Subcutaneous adipose tissue (tissue), 4 donors: ENCODE data around the gene FKBP1A. TPM values are rescaled to one million over a fixed set of nuclear protein-coding genes. Genes with fewer than 3 reads are reported as not detected.

Experiments used
- CTCF ChIP-seq: fragments of 450-650 bp; IDR thresholded peaks from one replicate; pipeline ENCODE4 v1.5.1; 2016; ENCODE audit warnings: low read depth, mild to moderate bottlenecking, control low read depth, antibody characterized with exemption, moderate library complexity
- total RNA-seq, 4 donors: library from RNA; depleted of rRNA; stranded (reverse); fragments of >200 nt; gene quantifications; one replicate each; pipeline ENCODE4 v1.1.0, GENCODE V29; 2016

The FKBP1A gene
- total RNA-seq, 4 donors from 2014 or later: 131 to 257 (median 165) TPM

DNA sequence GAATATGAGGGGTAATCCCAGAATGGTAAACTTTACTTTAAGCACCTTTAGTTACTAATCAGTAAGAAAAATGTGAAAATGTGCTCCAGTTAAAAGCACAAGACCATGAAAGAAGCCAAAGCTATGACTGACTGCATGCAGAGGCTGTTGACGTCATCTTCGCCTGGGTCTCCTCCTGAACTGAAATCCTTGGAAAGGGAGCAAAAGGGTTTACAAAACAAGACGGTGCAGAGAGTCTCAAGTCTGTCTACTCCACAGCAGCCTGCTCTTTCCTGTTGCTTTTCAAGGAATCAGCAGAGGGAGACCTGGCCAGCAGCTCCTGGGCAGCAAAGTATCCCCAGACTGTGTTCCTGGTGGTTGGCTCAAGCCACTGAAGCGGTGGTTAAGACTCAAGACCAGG is 10.2 kb downstream of the FKBP1A start:
- no peak for TF ChIP-seq CTCF

DNA sequence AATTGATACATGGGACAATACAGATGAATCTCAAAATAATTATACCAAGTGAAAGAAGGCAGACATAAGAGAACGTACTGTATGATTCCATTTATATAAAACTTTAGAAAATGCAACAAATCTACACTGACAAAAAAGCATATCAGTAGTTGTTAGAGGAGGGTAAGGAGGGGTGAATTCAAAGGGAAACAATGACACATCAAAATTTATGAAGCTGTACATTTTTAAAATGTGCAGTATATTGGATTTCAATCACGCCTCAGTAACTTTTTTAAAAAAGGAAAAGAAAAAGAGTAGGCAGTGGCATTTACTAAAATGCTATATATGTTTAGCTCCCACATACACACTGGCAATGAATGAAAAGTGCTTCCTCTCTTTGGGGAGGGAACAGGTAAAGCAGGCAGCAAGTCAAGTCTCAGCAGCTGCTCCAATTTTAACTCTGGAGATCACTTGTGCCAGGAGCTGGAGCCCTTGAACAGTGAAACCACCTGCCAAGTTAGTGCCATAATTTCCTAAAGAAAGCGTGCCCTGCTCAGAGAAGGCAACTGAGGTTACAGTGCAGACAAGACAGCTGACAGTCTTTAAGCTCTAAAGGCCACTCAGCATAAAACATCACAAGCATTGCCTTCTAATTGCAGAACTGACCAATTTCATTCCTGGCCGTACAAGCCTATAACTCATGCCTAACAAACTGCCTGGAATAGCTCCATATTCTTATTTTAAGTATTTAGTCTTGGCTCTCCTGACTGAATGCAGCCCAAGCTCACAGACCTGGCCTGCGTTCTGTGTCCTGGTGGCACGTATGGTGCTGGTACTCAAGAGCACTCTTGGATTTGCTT is 10.9 kb downstream of the FKBP1A start:
- no peak for TF ChIP-seq CTCF

DNA sequence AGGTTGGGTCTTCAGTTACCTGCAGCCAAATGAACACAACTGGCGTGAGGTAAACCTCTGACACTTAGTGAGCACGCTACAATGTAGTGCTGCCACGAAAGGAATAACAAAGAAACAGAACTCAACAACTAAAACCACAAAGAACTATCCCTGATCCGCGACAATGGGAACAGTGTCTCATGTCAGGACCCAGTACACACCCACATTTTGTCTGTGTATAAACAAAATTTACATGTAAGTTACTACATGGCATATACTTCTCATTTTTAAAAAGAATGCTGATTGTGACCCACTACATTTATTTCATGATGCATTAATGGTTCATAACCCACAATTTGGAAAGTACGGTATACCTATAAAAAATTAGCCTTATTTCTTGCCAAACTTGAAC is 14.1 kb downstream of the FKBP1A start:
- TF ChIP-seq CTCF: no peak

GRCh38 chr20:1377984-1378734 is 14.7 kb downstream of the FKBP1A start:
- TF ChIP-seq CTCF: no peak

- no peak for TF ChIP-seq CTCF
These were observed 15.4 kb downstream of the FKBP1A start for GRCh38 chr20:1377341-1377871.

GRCh38 chr20:1376408-1377270 is 16.2 kb downstream of the FKBP1A start:
- no peak for TF ChIP-seq CTCF
